Uterus (tissue), 4 donors: Measurements from ENCODE around the gene SLX1B. TPM values are rescaled to one million over a fixed set of nuclear protein-coding genes. Genes with fewer than 3 reads are reported as not detected.
"Not testable (repeated sequence)": the region's sequence is repeated elsewhere in the genome, so short reads cannot be mapped to it uniquely, and the experiment has no call there.

Source experiments
- DNase-seq, 2 donors: peaks; one replicate each; pipeline ENCODE4 v3.0.0-alpha.2; 2019 to 2020
- H3K27ac ChIP-seq, 2 donors: fragments of 200-600 bp; sonication (generic); 1 replicate in 1 of 2; 2 replicates in 1 of 2; pipeline ENCODE4 v1.5.1; 2016 to 2018
- H3K27me3 ChIP-seq, 2 donors: fragments of 200-600 bp; sonication (generic); one replicate each; pipeline ENCODE4 v1.5.1; 2018 to 2019; ENCODE audit warnings: control low read depth in 1 of 2
- H3K36me3 ChIP-seq, 2 donors: fragments of 200-600 bp; sonication (generic); one replicate each; pipeline ENCODE4 v1.5.1; 2019; ENCODE audit warnings: control low read depth in 1 of 2
- H3K4me1 ChIP-seq, 2 donors: fragments of 200-600 bp; sonication (generic); one replicate each; pipeline ENCODE4 v1.5.1; 2018 to 2019; ENCODE audit warnings: control low read depth in 1 of 2
- H3K4me3 ChIP-seq, 2 donors: fragments of 200-600 bp; sonication (generic); 1 replicate in 1 of 2; 2 replicates in 1 of 2; pipeline ENCODE4 v1.5.1; 2018 to 2019; ENCODE audit warnings: mild to moderate bottlenecking in 1 of 2
- H3K9me3 ChIP-seq, 2 donors: fragments of 200-600 bp; sonication (generic); one replicate each; pipeline ENCODE4 v1.5.1; 2019; ENCODE audit warnings: control low read depth in 1 of 2
- intact Hi-C: fragments of 100-400 bp; cut with DNase I; formaldehyde crosslinking; loops from one replicate; pipeline ENCODE4 v1.15.1; 2023; ENCODE audit warnings: low total_unique reads
- total RNA-seq, 4 donors: library from RNA; depleted of rRNA in 3 of 4; stranded (reverse); fragments of >200 nt in 3 of 4; gene quantifications; one replicate each; pipeline versions ENCODE4 v1.1.0 to v1.2.4, GENCODE V29; 2014 to 2023
- donor health status: DM: yes; HTN: yes; CAD: no.

SLX1B gene
- total RNA-seq, result 1 to 10 TPM in 3 of 4 donors, under 1 TPM in 1; 0.88 to 9.3 (median 3.2) TPM

DNA sequence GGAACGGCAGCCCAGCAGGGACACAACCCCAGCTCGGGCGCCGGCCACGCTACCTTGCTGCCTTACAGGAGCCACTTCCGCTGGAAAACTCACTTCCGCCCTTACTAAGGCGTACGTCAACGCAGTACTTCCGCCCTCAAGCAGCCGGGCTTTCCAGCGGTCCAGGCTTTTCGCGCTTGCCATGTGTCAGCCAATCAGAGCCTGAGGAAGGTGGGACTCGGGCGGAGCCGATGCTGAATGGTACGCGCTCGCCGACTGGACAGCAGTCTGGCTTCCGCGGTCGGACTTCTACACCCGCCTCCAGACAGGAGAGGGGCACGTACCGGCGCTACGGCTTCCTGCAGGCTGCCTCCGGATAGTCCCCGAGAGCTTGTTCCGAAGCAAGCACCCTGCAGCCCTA, at the start of gene SLX1B, which contains the start of gene BOLA2:
TSS of gene SLX1B (plus strand) at position 265 of the 400 bp plus-strand sequence.
TSS of gene BOLA2 (minus strand) at position 83 of the 400 bp plus-strand sequence. CDS start 98 bp downstream, outside the sequence.
- H3K36me3 ChIP-seq, H3K4me3 ChIP-seq, H3K27ac ChIP-seq, intact Hi-C loops, DNase-seq, H3K4me1 ChIP-seq, H3K9me3 ChIP-seq, H3K27me3 ChIP-seq: not testable (repeated sequence)

DNA sequence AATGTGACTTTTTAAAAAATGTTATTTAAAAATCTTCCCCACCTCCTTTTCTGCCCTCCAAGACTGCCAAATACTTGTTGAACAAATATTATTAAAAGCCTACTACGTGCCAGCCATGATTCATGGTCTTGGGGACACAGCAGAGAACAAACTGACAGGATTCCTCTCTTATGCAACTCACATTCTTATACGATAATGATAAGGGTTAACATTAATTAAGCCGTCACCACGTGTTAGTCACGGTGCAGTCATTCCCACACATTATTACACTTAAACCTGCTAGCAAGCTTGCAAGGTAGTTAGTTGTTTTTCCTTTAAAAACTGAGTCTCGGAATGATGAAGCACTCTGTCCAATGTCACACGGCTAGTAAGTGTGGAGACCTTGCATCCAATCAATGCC, 49.1 kb upstream of the SLX1B start:
- H3K4me1 ChIP-seq, intact Hi-C loops, H3K27ac ChIP-seq, H3K36me3 ChIP-seq, H3K9me3 ChIP-seq, H3K4me3 ChIP-seq, H3K27me3 ChIP-seq, DNase-seq: not testable (repeated sequence)

DNA sequence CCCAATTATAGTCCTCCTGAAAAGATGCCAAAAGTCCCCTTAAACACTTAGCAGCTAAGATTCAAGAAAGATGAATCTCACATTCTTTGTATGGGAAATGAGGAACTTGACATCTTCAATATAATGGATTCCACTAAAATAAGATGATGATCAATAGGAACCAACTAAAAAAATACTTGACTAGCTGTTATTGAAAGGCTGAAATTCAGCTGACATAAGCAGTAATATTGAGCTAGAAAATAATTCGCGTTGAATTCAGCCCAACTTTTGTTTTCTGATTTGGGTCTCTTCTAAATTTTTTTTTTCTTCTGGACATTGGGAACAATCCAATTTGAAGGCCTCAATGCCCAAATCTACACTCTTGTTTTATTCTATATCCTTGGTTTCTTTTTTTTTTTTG, 30.7 kb upstream of the SLX1B start:
- H3K9me3 ChIP-seq, H3K4me1 ChIP-seq, DNase-seq, intact Hi-C loops, H3K27me3 ChIP-seq, H3K4me3 ChIP-seq, H3K27ac ChIP-seq, H3K36me3 ChIP-seq: not testable (repeated sequence)

DNA sequence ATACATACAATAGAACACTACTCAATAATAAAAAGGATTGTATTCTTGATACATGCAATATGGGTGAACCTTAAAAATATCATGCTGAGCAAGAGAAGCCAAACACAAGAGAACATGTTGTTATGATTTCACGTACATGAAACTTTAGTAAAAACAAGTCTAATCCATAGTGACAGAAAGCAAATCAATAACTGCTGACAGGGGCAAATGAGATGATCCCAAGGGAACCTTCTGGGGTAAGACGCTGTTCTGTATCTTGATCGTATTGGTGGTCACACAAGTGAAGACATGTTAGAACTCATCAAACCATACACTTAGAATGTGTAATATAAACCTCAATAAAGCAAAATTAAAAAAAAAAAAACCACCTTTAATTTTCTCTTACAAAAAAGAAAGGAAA, 28.9 kb upstream of the SLX1B start:
- H3K27me3 ChIP-seq, intact Hi-C loops, DNase-seq, H3K36me3 ChIP-seq, H3K9me3 ChIP-seq, H3K27ac ChIP-seq, H3K4me1 ChIP-seq, H3K4me3 ChIP-seq: not testable (repeated sequence)

DNA sequence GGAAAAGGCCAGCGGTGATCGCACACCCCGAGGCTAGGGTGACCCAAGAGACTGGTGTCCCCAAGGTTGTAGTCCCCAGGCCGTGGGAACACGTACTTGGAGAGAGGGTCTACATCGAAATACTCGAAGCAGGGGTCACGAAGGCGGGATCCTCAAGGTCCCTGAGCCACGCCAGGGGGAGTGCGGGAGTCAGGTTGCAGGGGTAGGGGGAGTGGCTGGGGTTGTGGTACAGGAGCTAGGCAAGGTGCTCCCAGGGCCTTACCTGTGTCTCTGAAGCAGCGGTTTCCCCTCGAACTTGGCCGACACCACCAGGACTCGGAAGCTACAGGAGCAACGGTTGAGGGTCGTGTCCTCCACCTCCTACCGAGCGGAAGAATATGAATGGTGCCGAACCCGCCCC, 579 bp upstream of the SLX1B start:
- H3K4me1 ChIP-seq, intact Hi-C loops, DNase-seq, H3K27me3 ChIP-seq, H3K4me3 ChIP-seq, H3K9me3 ChIP-seq, H3K36me3 ChIP-seq, H3K27ac ChIP-seq: not testable (repeated sequence)

DNA sequence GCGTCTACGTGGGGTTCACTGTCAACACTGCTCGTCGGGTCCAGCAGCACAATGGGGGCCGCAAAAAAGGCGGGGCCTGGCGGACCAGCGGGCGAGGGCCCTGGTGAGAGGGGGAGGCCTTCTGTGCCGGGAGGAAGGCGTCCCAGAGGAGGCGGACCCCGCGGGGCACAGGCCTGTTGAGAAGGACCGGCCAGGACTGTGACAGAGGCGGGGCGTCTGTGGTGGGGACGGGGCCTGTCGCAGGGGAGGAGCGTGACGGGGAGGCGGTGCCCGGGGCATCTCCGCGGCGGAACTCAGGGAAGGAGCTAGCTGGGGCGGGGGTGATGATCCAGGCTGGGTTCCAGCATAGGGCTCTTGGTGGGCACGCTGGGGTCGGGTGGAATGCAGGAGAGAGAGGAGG, 495 bp downstream of the SLX1B start:
- H3K36me3 ChIP-seq, H3K4me1 ChIP-seq, DNase-seq, H3K4me3 ChIP-seq, H3K27ac ChIP-seq, H3K9me3 ChIP-seq, H3K27me3 ChIP-seq, intact Hi-C loops: not testable (repeated sequence)

DNA sequence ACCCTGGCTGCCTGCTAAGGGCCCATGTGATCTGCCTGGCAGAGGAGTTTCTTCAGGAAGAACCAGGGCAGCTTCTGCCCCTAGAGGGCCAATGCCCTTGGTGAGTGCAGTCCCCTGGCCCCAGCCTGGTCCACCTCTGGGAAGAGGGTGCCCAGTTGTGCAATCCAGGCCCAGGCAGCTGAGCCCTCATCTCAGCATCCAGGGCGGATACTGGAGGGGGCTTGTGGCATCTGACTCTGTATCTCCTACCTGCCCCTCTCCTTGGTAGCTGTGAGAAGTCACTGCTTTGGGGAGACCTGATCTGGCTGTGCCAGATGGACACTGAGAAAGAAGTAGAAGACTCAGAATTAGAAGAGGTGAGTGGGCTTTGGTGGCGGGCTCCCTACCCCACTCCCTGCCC, 3.3 kb downstream of the SLX1B start:
- H3K36me3 ChIP-seq, H3K27me3 ChIP-seq, H3K9me3 ChIP-seq, intact Hi-C loops, H3K4me1 ChIP-seq, DNase-seq, H3K27ac ChIP-seq, H3K4me3 ChIP-seq: not testable (repeated sequence)

DNA sequence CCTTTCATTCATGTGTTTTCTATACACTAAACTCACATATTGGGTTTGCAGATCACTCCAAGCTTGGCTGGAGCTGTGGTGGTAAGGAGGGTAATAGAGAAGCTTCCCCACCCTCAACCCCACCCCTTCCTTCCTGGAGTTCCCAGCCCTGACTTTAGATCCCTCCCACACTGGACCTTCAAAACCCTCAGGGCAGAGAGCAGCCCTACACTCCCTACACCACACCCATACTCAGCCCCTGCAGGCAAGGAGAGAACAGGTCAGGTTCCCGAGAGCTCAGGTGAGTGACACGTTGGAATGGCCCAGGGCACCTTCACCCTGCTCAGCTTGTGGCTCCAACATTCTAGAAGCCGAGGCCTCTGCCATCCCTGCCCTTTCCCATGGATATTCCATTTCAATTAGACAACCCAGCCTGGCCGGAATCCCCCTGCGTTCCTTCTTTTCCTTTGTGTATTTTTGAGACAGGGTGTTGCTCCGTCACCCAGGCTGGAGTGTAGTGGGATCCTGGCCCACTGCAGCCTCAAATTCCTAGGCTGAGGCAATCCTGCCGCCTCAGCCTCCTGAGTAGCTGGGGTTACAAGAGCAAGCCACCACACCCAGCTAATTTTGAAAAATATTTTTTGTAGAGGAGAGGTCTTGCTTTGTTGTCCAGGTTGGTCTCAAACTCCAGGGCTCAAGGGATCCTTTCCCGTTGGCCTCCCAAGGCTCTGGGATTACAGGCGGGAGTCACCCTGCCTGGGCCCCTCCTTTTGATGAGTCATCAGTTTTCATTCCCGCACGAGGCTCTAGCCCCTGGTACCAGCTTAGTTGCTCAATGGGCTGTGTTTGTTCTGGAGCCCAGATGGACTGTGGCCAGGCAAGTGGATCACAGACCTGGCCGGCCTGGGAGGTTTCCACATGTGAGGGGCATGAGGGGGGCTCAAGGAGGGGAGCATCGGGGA, 5.6 kb downstream of the SLX1B start, which contains the start of gene SULT1A4:
TSS of gene SULT1A4 (plus strand) at position 208 of the 941 bp plus-strand sequence. CDS start 1,473 bp downstream, outside the sequence.
- intact Hi-C loops, H3K36me3 ChIP-seq, H3K4me3 ChIP-seq, H3K27ac ChIP-seq, H3K27me3 ChIP-seq, H3K4me1 ChIP-seq, H3K9me3 ChIP-seq, DNase-seq: not testable (repeated sequence)

DNA sequence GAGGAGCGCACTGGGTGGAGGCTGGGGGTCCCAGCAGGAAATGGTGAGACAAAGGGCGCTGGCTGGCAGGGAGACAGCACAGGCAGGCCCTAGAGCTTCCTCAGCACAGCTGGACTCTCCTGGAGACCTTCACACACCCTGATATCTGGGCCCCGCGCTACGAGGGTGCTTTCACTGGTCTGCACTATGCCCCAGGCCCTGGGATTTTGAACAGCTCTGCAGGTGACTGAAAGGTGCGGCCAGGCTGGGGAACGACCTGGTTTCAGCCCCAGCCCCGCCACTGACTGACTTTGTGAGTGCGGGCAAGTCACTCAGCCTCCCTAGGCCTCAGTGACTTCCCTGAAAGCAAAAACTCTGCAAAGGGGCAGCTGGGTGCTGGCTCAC, 6.3 kb downstream of the SLX1B start:
- H3K27me3 ChIP-seq, H3K27ac ChIP-seq, H3K4me1 ChIP-seq, intact Hi-C loops, H3K4me3 ChIP-seq, H3K9me3 ChIP-seq, H3K36me3 ChIP-seq, DNase-seq: not testable (repeated sequence)

DNA sequence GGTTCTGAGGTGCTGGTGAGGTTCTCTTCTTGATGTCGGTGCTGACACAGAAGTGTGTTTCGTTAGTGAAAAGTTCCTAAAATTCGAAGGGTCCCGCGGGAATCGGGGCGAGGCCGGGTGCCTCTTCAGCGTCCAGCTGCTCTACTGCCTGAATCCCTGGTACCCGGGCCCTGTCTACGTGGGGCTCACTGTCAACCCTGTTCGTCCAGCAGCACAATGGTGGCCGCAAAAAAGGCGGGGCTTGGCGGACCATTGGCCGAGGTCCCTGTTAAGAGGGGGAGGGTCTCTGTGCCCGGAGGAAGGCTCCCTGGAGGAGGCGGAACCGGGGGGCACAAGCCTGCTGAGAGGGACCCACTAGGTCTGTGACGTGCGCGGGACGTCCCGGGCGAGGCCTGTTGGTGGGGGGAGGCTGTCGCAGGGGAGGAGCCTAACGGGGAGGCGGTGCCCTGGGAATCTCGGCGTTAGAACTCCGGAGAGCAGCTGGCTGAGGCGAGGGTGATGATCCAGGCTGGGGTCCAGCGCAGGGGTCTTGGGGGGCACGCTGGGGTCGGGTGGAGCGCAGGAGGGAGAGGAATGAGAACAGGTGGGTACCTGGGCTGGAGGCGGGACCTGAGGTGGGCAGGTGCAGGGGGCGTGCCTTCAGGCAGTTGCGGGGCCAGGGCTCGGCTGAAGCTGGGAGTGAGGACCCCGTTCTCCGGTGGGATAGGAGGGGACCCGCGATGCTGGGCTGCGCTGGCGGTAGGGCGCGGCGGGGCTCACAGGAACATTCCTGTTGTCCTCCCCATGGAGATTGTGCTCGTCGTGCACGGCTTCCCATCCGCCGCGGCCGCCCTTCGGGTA, 11.9 kb downstream of the SLX1B start:
- DNase-seq, H3K4me1 ChIP-seq, H3K27ac ChIP-seq, H3K9me3 ChIP-seq, H3K4me3 ChIP-seq, H3K36me3 ChIP-seq, H3K27me3 ChIP-seq, intact Hi-C loops: not testable (repeated sequence)

DNA sequence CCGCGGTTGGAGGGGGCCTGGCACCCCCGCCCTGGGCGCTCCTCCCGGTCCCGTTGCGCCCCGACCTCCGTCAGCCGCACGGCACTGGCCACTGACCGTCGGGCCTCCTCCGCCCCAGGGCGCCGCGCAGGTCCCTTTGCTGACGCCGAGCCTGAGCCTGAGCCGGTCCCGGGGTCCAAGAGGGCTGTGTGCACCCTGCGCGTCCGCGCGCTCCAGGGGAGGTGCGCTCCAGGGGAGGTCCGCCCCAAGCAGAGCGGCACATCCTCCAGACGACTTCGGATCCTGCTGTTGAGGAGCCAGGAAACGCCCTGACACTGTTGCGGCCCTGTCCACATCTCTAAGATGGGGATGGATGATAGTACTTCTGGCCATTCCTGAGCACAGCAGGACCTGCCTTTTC, 12.6 kb downstream of the SLX1B start:
- H3K4me1 ChIP-seq, result not testable (repeated sequence)

DNA sequence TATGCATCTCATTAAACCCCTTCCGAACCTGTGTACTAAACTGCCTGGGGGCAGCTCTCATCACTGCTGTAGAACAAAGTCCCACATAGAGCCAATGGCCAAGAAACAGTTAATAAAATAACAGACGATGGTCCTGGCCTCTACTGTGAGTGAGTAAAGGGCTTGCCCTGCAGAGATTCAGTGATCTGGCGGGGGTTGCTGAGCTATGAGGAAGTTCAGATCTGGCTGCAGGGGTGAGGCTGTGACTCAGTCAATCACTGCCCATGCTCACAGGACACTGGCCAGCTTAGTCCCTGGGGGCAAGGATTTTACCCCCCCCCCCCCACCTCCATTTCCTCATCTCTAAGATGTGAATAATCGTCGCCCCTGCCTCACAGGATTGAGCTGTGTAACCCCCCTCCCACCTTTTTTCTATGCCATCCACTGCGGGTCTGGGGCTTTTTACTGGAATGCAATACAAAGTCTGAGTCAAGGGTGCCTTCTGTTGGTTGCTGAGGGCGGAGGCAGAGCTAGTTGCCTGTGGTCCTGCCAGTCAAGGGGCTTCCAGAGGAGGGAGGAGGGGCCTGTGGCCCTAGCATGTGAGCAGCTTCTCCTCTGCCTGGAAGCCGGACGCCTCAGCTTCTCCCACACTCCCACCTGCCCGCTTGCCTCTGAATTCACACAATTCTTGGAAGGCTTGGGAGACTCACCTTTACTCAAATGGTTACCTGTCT, 13.5 kb downstream of the SLX1B start:
- intact Hi-C loops, H3K9me3 ChIP-seq, H3K36me3 ChIP-seq, H3K27me3 ChIP-seq, DNase-seq, H3K4me3 ChIP-seq, H3K27ac ChIP-seq, H3K4me1 ChIP-seq: not testable (repeated sequence)

More for the DNA sequence above, 12.6 kb downstream of the SLX1B start:
- H3K27ac ChIP-seq, H3K36me3 ChIP-seq, DNase-seq, H3K4me3 ChIP-seq, H3K9me3 ChIP-seq, intact Hi-C loops, H3K27me3 ChIP-seq: not testable (repeated sequence)
